HG03103 (cell line): ENCODE data around the gene SLC24A3.
"Not testable (repeated sequence)": the region's sequence is repeated elsewhere in the genome, so short reads cannot be mapped to it uniquely, and the experiment has no call there.

Experiments used
- ATAC-seq: cut with Tn5 transposase; IDR thresholded peaks from one replicate; pipeline ENCODE4 v1.9.1; 2021; ENCODE audit warnings: low read depth; ENCODE audit not compliant: unreplicated experiment

The SLC24A3 gene

GRCh38 chr20:19749618-19750071 is 537.2 kb downstream of the SLC24A3 start:
- ATAC-seq = no peak

- ATAC-seq = no peak
These were observed 537.7 kb downstream of the SLC24A3 start for GRCh38 chr20:19750101-19750606.

GRCh38 chr20:19750907-19751636 is 538.6 kb downstream of the SLC24A3 start:
- no peak for ATAC-seq

GRCh38 chr20:19754201-19754600 is 541.8 kb downstream of the SLC24A3 start:
- ATAC-seq = not testable (repeated sequence)

- ATAC-seq = no peak
These were observed 544.5 kb downstream of the SLC24A3 start for GRCh38 chr20:19756761-19757486.

- ATAC-seq = no peak
These were observed 545.2 kb downstream of the SLC24A3 start for GRCh38 chr20:19757487-19758132.

- no peak for ATAC-seq
These were observed 545.7 kb downstream of the SLC24A3 start, which contains the start of gene RIN2 for GRCh38 chr20:19758133-19758500. RIN2 (plus strand) TSS chr20:19758258; CDS start chr20:19889602, 131,344 bp downstream.

GRCh38 chr20:19758501-19759331 is 546.3 kb downstream of the SLC24A3 start:
- no peak for ATAC-seq

GRCh38 chr20:19760371-19760721 is 547.9 kb downstream of the SLC24A3 start:
- no peak for ATAC-seq

GRCh38 chr20:19761326-19761725 is 548.9 kb downstream of the SLC24A3 start:
- ATAC-seq = no peak

- ATAC-seq = no peak
These were observed 549.4 kb downstream of the SLC24A3 start for GRCh38 chr20:19761841-19762240.

GRCh38 chr20:19764207-19764606 is 551.8 kb downstream of the SLC24A3 start:
- ATAC-seq = no peak

- no peak for ATAC-seq
These were observed 552.8 kb downstream of the SLC24A3 start for GRCh38 chr20:19765266-19765665.

- no peak for ATAC-seq
These were observed 553.5 kb downstream of the SLC24A3 start for GRCh38 chr20:19765913-19766312.

- ATAC-seq = no peak
These were observed 554.6 kb downstream of the SLC24A3 start for GRCh38 chr20:19767070-19767469.

- no peak for ATAC-seq
These were observed 555.9 kb downstream of the SLC24A3 start for GRCh38 chr20:19768325-19768842.

GRCh38 chr20:19769507-19769906 is 557.1 kb downstream of the SLC24A3 start:
- no peak for ATAC-seq

GRCh38 chr20:19770375-19770774 is 557.9 kb downstream of the SLC24A3 start:
- no peak for ATAC-seq

- ATAC-seq = no peak
These were observed 558.6 kb downstream of the SLC24A3 start for GRCh38 chr20:19771031-19771430.
